Measurements from ENCODE around the gene GGA3.
A peak's percentile ranks its signal among the peaks of the same experiment; 100 is the strongest.

Gene GGA3

GRCh38 chr17:75245011-75245410 is 16.4 kb downstream of the GGA3 start:
- DNase-seq (ENCODE audit: low read depth) = no peak

- no peak for DNase-seq (ENCODE audit: low read depth)
Observed at GRCh38 chr17:75244133-75244866, 17.1 kb downstream of the GGA3 start.

GRCh38 chr17:75242461-75243042 is 18.9 kb downstream of the GGA3 start:
- DNase-seq (ENCODE audit: low read depth) = no peak

GRCh38 chr17:75241996-75242460 is 19.4 kb downstream of the GGA3 start:
- peak; percentile 5 for DNase-seq (ENCODE audit: low read depth)

GRCh38 chr17:75241502-75241901 is 19.9 kb downstream of the GGA3 start:
- no peak for DNase-seq (ENCODE audit: low read depth)

- DNase-seq (ENCODE audit: low read depth) = peak; percentile 45
Observed at GRCh38 chr17:75241143-75241430, 20.3 kb downstream of the GGA3 start.

- peak; percentile 29 for DNase-seq (ENCODE audit: low read depth)
Observed at GRCh38 chr17:75240394-75241142, 20.8 kb downstream of the GGA3 start.

- DNase-seq (ENCODE audit: low read depth) = no peak
Observed at GRCh38 chr17:75239778-75240393, 21.5 kb downstream of the GGA3 start.

GRCh38 chr17:75239214-75239613 is 22.2 kb downstream of the GGA3 start:
- no peak for DNase-seq (ENCODE audit: low read depth)

- DNase-seq (ENCODE audit: low read depth) = peak; percentile 68
Observed at GRCh38 chr17:75238684-75239191, 22.7 kb downstream of the GGA3 start.

- no peak for DNase-seq (ENCODE audit: low read depth)
Observed at GRCh38 chr17:75238020-75238580, 23.3 kb downstream of the GGA3 start.

- DNase-seq (ENCODE audit: low read depth) = no peak
Observed at GRCh38 chr17:75237100-75238014, 24.0 kb downstream of the GGA3 start.

GRCh38 chr17:75232786-75233185 is 28.6 kb downstream of the GGA3 start:
- DNase-seq (ENCODE audit: low read depth) = no peak

GRCh38 chr17:75231741-75232464 is 29.5 kb downstream of the GGA3 start:
- DNase-seq (ENCODE audit: low read depth) = no peak

- DNase-seq (ENCODE audit: low read depth) = no peak
Observed at GRCh38 chr17:75231071-75231470, 30.3 kb downstream of the GGA3 start.

GRCh38 chr17:75228847-75229246 is 32.6 kb downstream of the GGA3 start:
- no peak for DNase-seq (ENCODE audit: low read depth)

- no peak for DNase-seq (ENCODE audit: low read depth)
Observed at GRCh38 chr17:75228305-75228704, 33.1 kb downstream of the GGA3 start.

GRCh38 chr17:75227729-75228128 is 33.7 kb downstream of the GGA3 start:
- DNase-seq (ENCODE audit: low read depth) = no peak

- DNase-seq (ENCODE audit: low read depth) = no peak
Observed at GRCh38 chr17:75225016-75225415, 36.4 kb downstream of the GGA3 start.

GRCh38 chr17:75219815-75220214 is 41.6 kb downstream of the GGA3 start:
- no peak for DNase-seq (ENCODE audit: low read depth)

- no peak for DNase-seq (ENCODE audit: low read depth)
Observed at GRCh38 chr17:75218131-75218530, 43.3 kb downstream of the GGA3 start.
